Esophagus muscularis mucosa (tissue), 4 donors: ENCODE results near the gene CDH1.

Experiments used
- CTCF ChIP-seq, 3 experiments: fragments of 200-600 bp in 2 of 3; fragments of 450-650 bp in 1 of 3; sonication (generic) in 2 of 3; IDR thresholded peaks; one replicate each; pipeline ENCODE4 v1.5.1; 2017 to 2019; ENCODE audit warnings: antibody characterized with exemption in 3 of 3, mild to moderate bottlenecking in 2 of 3, moderate library complexity in 1 of 3
- EP300 ChIP-seq: sonication (generic); formaldehyde crosslinking; IDR thresholded peaks from one replicate; pipeline ENCODE4 v1.6.1; 2017; ENCODE audit warnings: antibody characterized with exemption
- POLR2A ChIP-seq: fragments of 450-650 bp; IDR thresholded peaks from one replicate; pipeline ENCODE4 v1.6.1; 2017; ENCODE audit warnings: antibody characterized with exemption, moderate library complexity, mild to moderate bottlenecking, low read depth
- POLR2AphosphoS5 ChIP-seq, 2 donors: sonication (generic); formaldehyde crosslinking; IDR thresholded peaks; one replicate each; pipeline ENCODE4 v1.6.1; 2017; ENCODE audit warnings: antibody characterized with exemption in 2 of 2

GRCh38 chr16:68734782-68735181 lies 2.3 kb upstream of the CDH1 start:
- TF ChIP-seq CTCF (IDR thresholded peaks at IDR 0.05) (no peak), POLR2A (no peak), EP300 (no peak), POLR2AphosphoS5 (IDR thresholded peaks at IDR 0.05) (no peak)
